Glomerular visceral epithelial cell (primary cell): ENCODE data around the gene COX6A1.
A peak's percentile ranks its signal among the peaks of the same experiment; 100 is the strongest.
"Not testable (repeated sequence)": the region's sequence is repeated elsewhere in the genome, so short reads cannot be mapped to it uniquely, and the experiment has no call there.

Source experiments
- DNase-seq: peaks from one replicate; pipeline ENCODE4 v3.0.0-alpha.2; 2016; ENCODE audit errors: extremely low spot score

Gene COX6A1

GRCh38 chr12:120428597-120429229, 9.2 kb upstream of the COX6A1 start:
- no peak for DNase-seq

GRCh38 chr12:120429368-120429767, 8.5 kb upstream of the COX6A1 start:
- no peak for DNase-seq

- no peak for DNase-seq
Measured at GRCh38 chr12:120432772-120433525, 5.0 kb upstream of the COX6A1 start.

GRCh38 chr12:120438495-120439198, 734 bp downstream of the COX6A1 start:
- no peak for DNase-seq

- DNase-seq: peak; percentile 69
Measured at GRCh38 chr12:120439646-120440247, 1.8 kb downstream of the COX6A1 start.

GRCh38 chr12:120444676-120445075, 6.8 kb downstream of the COX6A1 start:
- DNase-seq: no peak

GRCh38 chr12:120445911-120446843, 8.3 kb downstream of the COX6A1 start, which contains the start of the genes GATC and TRIAP1:
Gene GATC (plus strand): TSS chr12:120446444. CDS start chr12:120446481, 37 bp downstream.
Gene TRIAP1 (minus strand): TSS chr12:120446384. CDS start chr12:120446372, 12 bp downstream.
- peak; percentile 76 for DNase-seq

DNA sequence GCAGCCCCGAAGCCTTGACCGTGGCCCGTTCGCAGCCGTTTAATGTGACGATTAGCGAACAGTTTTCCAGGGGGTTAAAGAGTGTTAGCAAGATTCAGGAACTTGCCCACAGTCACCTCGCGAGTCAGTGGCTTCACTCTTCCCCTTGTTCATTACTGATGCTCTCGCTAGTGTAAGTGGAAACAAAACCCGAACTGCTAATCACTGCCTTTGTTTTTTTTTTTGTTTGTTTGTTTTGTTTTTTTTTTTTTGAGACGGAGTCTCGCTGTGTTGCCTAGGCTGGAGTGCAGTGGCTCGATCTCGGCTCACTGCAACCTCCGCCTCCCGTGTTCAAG, 8.9 kb downstream of the COX6A1 start:
- DNase-seq: not testable (repeated sequence)

DNA sequence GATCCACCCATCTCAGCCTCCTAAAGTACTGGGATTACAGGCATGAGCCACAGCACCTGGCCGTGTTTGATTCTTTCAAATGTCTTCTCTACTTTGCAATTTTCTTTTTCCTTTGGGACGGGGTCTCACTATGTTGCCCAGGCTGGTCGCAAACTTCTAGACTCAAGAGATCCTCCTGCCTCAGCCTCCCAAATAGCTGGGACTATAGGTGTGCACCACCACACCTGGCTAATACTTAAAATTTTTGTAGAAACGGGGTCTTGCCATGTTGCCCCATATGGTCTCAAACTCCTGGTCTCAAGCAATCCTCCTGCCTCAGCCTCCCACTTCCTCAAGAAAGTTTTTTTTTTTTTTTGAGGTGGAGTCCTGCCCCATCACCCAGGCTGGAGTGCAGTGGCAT, 10.1 kb downstream of the COX6A1 start:
- no peak for DNase-seq

DNA sequence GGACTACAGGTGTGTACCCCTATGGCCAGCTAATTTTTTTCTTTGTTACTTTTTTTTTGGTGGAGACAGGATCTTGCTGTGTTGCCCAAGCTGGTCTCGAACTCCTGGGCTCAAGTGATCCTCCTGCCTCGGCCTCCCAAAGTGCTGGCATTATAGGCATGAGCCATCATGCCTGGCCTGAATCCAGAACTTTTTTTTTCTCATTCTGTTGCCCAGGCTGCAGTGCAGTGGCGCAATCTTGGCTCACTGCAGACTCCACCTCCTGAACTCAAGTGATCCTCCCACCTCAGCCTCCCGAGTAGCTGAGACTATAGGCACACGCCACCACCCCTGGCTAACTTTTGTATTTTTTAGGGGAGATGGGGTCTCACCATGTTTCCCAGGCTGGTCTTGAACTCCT, 14.6 kb downstream of the COX6A1 start:
- not testable (repeated sequence) for DNase-seq

DNA sequence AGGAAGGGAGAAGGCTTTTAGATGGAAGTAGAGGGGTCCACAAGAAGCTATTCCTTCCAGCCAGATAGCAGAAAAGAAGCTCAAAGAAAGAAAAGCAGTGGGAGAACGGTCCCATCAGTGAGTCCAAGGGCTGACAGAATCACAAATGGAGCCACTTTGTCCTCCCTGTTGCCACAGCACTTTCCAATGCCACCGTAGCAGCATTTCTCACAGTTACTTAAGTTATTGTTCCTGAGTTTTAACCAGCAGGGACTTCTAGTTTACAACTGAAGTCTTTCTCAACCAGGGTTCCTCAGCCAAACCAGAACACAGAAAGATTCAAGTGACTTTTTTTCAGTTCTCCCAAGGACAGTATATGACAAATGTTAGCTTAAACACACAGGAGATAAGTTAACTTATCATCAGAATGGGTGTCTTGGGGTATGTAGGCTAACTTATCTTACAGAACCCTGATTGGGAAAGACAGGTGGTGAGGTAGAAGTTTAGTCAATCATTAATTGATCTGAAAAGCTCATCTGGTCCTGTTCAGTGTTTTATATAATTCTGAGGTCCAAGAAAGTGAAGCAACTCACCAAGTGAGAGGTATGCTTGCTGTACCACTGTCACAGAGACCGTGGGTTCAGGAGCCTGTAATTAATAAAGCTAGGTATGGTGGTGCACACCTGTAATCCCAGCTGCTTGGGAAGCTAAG, 15.3 kb downstream of the COX6A1 start:
- no peak for DNase-seq

- DNase-seq: peak; percentile 8
Measured at GRCh38 chr12:120453977-120454376, 16.1 kb downstream of the COX6A1 start.

- DNase-seq: no peak
Measured at GRCh38 chr12:120455302-120455701, 17.4 kb downstream of the COX6A1 start.

- no peak for DNase-seq
Measured at GRCh38 chr12:120457133-120457532, 19.2 kb downstream of the COX6A1 start.

DNA sequence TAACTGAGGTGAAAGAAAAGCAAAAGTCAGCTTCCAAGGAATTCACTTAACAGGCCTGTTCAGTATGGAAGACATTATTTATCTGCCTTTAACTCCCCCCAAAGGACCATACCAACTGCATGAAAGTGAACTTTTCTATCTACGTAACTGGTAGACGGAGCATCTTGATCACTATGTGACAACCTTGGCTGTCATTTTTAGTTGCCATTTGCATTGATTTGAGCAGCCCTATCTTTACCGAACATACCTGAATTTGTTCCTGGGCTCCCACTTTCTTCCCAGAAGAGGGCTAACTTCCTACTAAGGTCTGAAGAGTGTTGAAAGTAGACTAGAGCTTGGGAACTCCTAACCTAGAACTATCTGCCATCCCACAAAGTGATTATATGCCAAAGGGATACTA, 22.2 kb downstream of the COX6A1 start:
- no peak for DNase-seq

DNA sequence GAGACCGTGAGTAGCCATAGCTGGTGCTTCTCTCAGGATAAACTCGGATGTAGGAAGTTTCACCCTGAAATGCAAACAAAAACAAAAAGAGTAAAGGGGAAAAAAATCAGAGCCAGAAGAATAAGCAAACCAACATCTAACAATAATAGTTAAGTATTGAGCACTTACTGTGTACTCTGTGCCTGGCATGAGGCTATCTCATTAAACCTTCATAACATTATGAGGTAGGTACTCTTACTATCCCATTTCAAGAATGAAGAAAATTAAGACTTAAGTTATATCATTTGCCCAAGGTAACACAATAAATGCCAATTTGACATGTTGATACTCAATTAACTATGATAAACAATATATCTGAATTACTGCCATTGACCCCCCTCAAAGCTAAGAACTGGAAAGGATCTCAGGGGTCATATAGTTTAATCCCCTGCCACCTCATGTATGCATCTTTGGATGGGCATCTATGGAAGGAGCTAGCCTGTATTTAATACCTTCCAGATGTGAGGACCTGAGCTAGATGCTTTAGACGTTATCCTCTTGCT, 24.3 kb downstream of the COX6A1 start:
- DNase-seq: no peak

DNA sequence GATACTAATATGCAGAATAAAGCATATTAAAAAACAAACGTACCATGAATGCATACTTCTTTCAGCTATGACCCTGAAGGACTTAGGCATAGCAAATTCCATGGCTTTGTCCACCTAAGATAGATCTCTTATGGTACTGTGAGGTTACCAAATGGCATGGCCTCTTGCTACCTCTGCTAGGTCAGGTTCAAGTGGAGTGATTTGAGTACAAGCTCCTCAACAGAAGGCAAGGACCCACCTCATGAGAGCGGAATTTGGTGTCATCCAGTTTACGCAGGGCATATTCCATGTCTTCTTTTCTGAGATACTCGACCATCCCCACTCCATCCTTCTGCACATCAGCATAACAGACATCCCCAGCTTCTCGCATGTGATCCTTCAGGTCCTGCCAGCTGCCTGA, 25.8 kb downstream of the COX6A1 start:
- no peak for DNase-seq

DNA sequence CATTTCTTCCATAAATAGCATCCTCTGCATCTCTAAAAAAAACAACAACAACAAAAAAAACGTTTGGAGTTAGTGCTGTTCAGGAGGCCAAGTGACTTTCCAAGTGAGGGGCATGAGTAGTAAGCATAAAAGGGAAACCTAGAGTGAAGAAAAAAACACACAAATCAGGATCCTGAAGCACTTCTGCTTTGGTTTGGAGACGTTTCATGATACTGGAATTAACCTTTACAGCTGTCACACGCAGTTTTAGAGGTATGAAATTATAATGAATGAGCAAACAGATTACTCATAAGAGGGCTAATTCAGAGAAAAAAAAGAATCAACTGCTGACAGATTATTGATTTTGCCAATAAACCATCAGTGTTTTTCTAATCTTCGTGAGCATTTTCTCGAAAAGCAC, 27.8 kb downstream of the COX6A1 start:
- no peak for DNase-seq

DNA sequence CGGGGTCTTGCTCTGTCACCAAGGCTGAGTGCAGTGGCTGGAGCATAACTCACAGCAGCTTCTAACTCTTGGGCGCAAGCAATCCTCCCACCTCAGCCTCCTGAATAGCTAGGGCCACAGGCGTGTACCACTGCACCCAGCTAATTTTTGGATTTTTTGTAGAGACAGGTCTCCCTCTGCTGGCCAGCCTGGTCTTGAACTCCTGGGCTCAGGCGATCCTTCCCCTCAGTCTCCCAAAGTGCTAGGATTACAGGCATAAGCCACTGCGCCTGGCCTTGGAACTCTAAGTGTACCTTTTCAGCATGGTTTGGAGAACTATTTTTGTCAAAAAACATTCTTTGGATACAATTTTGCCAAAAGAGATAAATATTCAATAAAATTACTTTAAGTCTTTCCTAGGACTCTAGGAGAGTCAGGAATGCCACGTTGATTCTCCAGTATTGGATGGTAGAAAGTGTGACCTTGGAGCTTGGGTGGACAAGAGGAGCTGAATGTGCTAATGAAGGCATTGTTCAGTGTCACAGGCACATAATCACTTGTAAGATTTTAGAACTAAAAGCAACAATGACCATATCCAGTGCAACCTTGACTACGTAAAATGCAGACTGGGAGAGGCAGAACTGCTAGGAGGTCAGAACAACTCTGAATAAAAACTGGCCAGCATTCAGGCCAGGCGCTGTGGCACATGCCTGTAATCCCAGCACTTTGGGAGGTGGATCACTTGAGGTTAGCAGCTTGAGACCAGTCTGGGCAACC, 28.8 kb downstream of the COX6A1 start:
- DNase-seq: peak; percentile 40

- DNase-seq: no peak
Measured at GRCh38 chr12:120467439-120467838, 29.5 kb downstream of the COX6A1 start.
